ENCODE results near the gene TBL1XR1.

GRCh38 chr3:177108648-177109047, 88.6 kb downstream of the TBL1XR1 start:
- TF ChIP-seq CTCF (IDR thresholded peaks at IDR 0.05): no peak
- TF ChIP-seq POLR2A (IDR thresholded peaks at IDR 0.05): no peak
